ENCODE data around the gene FAM32A.

- TF ChIP-seq CTCF (IDR thresholded peaks at IDR 0.05): no peak
- no peak for TF ChIP-seq EZH2 (IDR thresholded peaks at IDR 0.05; ENCODE audit: borderline replicate concordance, insufficient read depth, low read depth, low read length, poor library complexity, severe bottlenecking)
Observed at GRCh38 chr19:16168465-16169081, 16.6 kb upstream of the FAM32A start.
